OCI-M2 (cell line): ENCODE data around the gene CHMP3.
"Not testable (repeated sequence)": the region's sequence is repeated elsewhere in the genome, so short reads cannot be mapped to it uniquely, and the experiment has no call there.

Experiments used
- DNase-seq: peaks from one replicate; lab custom pipeline; 2025; ENCODE audit not compliant: unreplicated experiment; lab: John Stamatoyannopoulos, UW

The CHMP3 gene

DNA sequence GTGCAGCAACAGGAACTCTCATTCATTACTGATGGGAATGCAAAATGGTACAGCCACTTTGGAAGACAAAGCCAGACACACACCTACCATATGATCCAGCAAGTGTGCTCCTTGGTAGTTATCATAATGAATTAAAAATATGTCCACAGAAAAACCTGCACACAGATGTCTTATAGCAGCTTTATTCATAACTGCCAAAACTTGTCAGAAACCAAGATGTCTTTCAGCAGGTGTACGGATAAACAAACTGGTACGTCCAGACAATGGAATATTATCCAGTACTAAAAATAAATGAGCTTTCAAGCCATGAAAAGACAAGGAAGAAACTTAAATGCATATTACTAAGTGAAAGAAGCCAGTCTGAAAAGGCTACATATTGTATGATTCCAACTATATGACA lies 50.4 kb downstream of the CHMP3 start:
- no peak for DNase-seq

DNA sequence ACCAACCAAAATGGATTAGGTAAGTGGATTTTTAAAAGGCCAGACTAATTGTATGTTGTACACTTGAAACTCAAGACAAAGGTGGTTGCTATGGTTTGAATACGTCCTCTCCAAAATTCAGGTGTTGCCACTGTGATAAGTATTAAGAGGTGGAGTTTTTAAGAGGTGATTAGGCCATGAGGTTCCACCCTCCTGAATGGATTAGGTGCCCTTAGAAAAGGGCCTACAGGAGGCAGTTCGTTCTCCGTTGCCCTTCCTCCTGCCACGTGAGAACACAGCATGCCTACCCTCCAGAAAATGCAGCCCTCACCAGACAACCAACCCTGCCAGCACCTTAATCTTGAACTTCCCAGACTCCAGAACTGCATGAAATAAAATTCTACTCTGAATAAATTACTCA lies 51.2 kb downstream of the CHMP3 start:
- no peak for DNase-seq

DNA sequence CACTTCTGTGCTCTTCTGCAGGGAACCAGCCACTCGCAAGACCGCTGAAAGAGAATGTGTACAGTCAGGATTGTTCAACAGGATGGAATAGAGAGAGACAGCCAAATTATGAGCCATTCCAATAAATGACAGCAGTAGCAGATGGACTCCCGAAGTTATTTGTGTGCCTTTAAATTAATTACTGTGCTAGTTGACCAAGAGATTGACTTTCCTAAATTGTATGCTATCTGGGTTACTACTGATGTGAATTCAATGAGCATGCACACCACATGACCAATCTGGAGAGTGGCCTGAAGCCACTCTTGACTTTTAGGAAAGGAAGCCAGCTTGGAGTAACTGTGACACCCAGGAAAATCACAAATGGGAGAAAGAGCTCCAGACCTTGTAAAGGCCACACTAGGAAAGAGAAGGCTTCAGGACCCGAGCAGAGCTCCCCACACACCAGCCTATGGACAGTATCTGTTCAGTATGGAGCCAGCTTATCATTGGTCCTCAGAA lies 52.8 kb downstream of the CHMP3 start:
- DNase-seq: no peak

DNA sequence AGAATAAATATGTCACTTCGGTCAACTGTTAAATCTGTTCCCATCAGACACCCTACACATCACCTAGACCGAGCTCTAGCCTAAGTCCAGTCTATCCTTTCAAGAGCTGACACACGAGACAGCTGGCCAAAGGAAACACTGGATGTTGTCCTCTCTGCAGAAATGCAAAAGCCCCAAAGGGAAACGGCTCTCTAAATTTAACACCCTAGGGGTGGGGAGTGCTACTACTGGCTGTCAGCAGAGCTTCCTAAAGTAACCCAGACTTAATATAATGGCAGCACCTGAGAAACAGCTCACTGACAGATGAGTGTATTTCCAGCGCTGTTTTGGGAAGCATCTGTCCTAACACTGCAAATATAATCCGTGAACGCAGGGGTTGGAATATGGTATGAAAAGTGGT lies 55.6 kb downstream of the CHMP3 start:
- DNase-seq: no peak

DNA sequence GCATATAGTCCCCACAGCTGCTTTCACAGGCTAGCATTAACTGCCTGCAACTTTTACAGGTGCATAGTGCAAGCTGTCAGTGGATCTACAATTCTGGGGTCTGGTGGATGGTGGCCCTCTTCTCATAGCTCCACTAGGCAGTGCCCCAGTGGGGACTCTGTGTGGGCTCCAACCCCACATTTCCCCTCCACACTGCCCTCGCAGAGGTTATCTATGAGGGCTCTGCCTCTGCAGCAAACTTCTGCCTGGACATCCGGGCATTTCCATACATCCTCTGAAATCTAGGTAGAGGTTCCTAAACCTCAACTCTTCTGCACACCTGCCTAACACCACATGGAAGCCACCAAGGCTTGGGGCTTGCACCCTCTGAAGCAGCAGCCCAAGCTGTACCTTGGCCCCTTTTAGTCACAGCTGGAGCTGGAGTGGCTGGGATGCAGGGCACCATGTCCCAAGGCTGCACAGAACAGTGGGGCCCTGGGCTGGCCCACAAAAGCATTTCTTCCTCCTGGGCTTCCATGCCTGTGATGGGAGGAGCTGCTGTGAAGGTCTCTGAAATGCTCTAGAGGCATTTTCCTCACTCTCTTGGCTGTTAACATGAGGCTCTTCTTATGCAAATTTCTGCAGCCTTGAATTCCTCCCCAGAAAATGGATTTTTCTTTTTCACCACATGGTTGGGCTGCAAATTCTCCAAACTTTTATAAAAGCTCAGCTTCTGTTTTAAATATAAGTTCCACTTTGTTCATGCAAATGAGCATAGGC lies 62.7 kb downstream of the CHMP3 start:
- DNase-seq: no peak

DNA sequence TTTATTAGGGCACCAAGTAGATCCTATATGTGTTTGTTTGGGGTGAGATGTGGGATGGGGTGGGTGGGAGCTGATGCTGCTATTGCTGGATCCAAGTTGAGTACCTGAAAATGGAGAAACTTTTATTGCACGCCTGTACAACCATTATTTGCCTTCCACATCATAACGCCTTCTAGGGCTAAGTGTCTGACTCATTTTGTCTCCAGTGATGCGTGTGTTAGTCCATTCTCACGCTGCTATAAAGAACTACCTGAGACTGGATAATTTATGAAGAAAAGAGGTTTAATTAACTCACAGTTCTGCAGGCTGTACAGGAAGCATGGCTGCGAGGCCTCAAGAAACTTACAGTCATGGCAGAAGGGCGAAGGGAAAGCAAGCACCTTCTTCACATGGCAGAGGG lies 63.9 kb downstream of the CHMP3 start:
- DNase-seq: no peak

DNA sequence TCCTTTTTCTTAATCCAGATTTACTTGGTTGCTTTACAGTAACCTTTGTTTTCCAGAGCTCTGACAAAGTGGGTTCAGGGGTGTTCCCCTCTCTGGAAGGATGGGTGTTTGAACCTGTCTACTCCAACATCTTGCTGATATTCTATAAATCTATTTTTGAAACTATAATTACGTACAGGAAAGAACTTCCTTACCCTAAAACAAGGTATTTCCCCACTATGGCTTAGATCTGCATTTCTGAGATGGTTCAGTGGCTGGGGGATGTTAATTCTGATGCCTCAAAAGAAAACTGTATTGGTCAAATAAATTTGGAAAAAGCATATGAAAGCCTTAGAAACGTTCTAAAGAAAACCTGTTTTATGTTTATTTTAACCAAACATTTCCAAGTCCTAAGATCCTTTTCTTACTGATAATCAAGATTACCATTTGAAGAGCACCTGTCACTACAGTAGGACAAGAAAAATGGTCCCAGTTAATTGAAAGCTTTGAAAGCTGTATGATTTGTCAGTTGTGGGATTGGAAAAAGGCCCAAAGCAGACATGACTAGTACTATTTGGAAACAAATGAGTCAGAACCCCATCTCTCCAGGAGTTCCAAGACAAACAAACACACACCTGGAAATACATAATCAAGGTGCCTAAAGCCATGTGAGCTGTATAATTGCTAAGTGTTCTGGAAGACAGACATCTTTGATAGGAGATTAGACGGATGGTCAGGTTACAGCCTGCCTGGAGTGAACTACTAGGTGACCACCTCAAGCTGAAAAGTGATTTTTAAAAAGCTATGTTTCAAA lies 64.6 kb downstream of the CHMP3 start:
- no peak for DNase-seq

DNA sequence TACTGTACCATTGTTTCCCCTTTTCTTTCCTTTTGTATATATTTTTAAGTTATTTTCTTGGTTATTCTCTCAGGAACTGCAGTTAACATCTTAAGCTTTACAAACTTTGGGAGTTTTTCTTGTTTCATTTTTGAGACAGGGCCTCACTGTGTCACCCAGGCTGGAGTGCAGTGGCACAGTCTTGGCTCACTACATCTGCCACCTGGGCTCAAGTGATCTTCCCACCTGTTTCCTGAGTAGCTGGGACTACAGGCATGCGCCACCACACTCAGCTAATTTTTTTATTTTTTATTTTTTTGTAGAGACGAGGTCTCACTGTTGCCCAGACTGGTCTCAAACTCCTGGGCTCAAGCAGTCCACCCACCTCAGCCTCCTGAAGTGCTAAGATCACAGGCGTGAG lies 66.9 kb downstream of the CHMP3 start:
- not testable (repeated sequence) for DNase-seq

DNA sequence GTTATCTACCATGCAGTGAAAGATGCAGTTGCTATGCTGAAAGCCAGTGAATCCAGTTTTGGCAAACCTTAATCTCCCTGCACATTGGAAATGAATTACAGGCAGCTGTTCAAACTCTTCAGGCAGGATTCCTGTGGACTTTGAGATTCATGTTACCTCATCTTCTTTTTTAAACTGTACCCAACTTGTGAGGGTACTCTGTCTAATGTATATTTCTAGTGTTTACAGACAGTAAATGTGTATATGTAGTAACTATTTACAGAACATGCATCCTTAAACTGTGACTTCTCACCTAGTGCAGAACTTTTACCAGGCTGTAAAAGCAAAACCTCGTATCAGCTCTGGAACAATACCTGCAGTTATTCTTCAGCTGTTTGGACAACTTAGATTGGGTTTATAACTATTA lies 71.2 kb downstream of the CHMP3 start:
- DNase-seq: no peak

DNA sequence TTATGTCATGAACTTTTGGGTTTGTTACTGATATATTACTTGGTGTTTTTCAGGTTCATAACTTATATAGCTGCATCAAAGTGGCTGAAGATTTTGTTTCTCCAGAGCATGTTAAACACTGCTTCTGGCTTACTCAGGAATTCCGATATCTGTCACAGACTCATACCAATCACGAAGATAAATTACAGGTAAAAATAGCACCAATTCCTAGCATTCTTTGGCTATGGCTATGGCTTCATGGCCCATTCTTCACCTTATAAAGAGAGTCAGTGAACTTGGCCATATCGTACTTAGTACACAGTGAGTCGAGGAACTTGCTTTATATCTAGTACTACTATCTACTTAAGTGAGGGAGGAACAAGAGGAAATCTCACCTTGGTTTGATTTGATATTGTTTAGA lies 72.2 kb downstream of the CHMP3 start:
- no peak for DNase-seq

DNA sequence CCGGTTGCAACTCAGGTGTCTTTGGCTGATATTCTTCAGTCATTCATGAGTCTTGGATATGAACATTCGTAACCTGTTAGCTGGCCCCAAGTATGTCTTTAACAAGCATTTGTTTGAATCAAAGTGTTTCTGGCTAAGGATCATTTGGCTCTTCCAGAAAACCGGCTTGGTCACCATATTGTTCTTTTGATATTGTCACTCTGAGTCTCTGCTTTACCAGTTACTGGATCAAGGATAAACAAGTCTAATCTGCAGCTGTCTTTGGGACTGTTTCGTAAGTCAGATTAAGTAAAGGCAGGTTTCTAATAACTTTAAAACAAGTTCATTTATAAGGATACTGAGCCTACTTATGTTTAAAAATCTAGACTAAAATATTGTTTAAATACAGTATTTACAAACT lies 73.0 kb downstream of the CHMP3 start:
- no peak for DNase-seq

DNA sequence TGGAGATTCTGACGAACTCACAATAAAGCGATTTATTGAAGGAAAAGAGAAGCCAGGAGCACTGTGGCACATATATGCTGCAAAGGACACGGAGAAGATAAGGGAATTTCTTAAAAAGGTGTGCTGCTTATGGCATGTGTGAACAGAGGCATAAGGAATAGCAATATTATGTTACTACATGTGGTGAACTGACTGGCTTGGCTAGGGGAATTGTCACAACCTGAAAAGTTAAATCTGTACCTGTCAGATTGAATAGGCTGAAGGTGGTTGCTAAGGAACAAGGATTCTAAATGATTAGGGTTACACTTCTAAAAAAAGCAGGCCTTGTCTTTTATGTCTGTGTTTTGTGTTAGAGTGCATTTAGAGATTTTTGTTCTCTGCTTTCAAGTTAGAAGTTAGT lies 73.7 kb downstream of the CHMP3 start:
- no peak for DNase-seq

DNA sequence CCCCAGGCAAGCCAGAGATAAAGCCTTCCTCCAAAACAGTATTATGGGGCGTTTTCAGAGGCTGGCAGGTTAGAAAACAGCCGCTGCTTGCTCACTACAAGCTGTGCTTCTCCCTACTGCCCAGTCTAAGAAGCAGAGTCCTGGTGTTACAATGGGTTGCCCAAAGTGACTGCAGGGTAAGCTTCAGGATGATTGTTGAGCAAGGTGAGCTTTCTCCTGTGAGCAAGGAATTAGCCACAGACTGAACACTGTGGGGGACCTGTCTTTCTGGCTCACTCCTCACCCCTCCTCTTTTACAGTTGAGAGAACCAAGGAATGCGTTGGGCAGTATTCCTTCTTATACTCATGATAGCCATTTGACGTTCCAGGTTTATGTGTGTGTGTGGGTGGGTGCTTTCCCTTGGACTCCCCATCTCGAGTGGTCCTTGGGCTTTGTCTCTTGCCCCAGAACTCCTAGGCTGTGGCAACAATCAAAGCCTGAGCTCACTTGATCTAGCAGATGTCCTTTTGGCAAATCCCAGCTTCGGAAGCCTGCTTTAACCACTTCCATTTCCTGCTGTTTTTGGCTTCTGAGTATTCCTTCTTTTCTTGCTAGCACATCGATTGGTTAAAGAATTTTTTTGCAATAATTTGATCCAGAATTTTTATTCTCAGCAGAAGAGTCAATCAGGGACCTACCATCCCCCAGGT lies 74.5 kb downstream of the CHMP3 start:
- no peak for DNase-seq

DNA sequence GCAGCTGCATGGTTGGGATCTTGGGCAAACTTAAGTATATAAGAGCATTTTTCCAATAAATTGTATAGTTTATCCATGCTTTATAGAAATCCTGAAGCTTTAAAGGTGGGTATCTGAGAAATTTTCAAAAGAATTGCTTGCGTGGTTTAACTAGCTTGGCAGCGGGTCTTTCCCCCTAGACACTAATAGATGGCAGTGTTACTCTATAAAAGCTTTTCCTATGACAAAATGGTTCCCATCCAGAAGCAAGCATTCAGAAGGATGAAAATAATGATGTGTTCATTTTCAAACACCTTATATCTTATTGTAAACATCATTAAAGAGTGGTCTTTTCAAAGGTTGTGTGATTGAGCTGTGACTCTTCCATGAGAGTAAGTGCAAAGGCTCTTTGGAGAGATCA lies 76.2 kb downstream of the CHMP3 start:
- no peak for DNase-seq

DNA sequence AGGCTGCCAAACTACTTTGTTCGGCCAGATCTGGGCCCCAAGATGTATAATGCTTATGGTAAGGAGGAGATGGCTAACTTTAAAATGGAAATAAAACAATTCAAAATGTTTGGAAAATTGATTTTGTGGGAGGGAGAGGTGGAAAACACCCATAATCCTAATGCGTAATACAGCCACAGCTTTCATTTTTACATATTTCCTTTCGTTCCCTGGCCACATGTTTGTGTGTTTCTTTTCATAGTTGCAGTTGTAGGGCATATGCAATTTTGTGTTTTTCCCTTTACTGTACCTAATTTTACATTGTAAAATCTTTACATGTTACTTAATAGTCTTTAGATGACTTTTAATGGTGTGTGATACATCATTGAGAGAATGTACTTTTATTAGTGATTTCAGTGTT lies 77.4 kb downstream of the CHMP3 start:
- DNase-seq: no peak

DNA sequence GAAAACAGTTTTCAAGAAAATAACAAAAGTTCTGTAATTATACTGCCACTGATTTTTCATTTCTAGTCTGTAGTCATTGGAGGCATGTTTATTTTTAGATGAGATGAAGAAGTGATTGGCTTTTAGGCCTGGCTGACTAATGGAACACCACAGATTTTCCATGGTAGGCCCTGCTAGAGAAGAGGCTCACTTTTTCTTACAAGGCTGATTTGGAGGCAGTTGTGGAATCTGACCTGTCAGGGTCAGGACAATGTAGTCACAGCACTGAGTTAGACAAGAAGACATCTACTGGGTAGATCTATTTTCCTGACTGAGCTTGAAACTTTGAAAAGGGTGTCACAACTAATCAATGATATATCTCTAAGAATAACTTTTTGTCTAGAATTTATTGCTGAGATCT lies 78.1 kb downstream of the CHMP3 start:
- no peak for DNase-seq

DNA sequence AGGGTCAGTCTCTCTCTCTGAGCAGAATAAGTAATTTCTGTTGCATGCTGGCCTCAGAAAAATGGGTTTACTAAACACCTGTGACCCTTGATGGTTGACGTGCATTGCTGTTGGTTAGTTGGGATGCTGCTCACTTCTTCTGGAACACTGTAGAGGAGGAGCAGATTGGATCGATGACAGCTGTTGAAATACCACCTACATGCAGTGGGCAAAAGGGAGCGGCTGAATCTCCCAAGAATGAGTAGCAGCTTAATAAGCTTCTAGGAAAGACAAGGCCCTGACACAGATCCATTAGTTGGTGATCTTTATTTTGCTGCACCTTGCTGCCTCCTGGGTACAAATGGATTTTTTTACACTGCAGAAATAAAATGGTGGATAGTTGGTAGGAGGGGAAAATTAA lies 78.9 kb downstream of the CHMP3 start:
- DNase-seq: no peak

DNA sequence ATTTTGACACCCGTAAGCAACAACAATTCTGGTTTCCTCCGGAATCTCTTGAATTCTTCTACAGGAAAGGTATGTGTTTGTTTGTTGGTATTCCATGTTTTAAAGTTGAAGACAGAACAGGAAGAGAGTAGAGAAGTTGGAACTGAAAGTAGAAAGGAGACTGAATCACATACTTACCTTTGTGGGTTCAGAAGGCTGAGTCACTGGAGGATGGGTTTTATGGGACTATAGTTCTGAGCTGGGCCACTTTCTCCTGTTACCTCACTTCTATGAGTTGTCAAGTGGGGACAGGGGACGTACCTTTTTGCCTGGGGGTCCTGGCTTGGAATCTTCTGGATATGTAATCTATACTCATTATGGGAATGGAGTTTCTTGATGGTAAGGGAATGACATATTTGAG lies 81.2 kb downstream of the CHMP3 start:
- no peak for DNase-seq

DNA sequence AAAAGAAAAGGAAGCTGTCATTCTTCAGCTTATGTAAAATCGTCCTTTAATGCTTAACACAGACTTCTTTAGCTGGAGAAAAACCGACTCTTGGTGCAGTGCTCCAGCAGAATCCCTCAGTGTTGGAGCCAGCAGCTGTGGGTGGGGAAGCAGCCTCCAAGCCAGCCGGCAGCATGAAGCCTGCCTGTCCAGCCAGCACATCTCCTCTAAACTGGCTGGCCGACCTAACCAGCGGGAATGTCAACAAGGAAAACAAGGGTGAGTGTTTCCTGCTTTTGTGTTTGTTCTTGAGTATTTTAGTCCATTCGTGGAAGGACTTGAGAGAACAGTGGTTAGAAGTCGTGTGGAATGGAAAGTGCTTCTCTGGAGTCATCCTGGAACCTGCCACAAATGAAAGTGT lies 83.1 kb downstream of the CHMP3 start:
- no peak for DNase-seq

DNA sequence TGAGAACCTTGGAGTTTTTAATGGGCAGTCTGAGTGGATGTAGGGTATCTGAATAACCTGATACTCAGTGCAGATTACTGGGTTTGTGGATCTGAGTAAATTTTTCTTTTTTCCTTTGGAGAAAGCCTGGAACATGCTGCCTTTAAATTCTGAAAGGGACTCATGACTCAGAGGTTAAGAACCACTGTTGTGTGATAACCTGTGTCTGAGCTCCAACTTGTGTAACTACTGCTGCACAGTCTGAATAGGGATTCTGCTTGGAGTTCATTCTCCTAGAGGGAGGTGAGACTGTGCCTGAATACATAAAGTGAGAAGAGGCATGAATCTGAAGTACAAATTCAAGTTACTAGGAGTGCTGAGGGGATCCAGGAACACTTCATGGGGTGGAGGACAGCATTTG lies 85.9 kb downstream of the CHMP3 start:
- DNase-seq: no peak

DNA sequence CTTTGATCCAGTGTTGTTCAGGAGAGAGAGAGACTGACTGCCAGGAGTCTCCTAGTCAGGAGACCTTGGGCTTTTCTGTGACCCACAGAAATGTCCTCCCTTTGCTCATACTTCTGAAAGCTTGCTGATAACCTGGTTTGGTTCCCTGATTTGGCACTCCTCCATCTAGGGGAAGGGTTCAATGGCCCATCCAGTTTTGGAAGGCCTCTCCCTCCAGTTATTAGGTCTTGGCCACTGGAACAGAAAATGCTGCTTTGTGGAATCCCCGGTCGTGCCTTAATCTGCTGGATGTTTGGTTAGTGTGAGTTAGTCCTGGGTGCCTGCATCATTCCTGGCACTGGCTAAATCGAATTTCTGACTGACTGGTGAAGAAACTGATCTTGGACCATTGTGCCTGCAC lies 86.3 kb downstream of the CHMP3 start:
- DNase-seq: no peak

DNA sequence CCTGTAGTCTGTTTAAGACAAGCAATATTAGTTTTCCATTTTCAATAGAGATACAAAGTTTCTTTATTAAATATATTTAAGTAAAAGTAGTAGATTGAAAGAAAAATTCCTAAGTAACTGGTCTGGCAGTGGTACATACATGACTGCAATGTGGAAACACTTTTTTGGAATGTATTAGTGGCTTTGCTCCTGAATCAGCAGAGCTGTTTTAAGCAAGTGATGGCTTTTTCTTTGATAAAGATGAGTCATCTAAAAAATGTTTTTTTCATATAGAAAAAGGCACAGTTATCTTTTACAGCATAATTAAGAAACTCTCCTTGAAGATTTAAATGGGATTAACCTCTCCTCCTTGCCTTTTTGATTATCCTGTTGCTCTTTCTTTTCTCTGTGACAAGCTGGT lies 87.2 kb downstream of the CHMP3 start:
- DNase-seq: no peak
